ENCODE measurements around the gene ITM2C.

ITM2C gene

GRCh38 chr2:230872968-230873660, 8.4 kb downstream of the ITM2C start:
- no peak for TF ChIP-seq CTCF (IDR thresholded peaks at IDR 0.05; ENCODE audit: insufficient read depth, low read depth, low read length, missing control alignments)
- DNase-seq (ENCODE audit: low read depth): no peak
- H3K4me3 ChIP-seq (ENCODE audit: low read length): no peak overlapping the region

GRCh38 chr2:230873661-230874401, 9.1 kb downstream of the ITM2C start:
- H3K4me3 ChIP-seq (ENCODE audit: low read length): no peak overlapping the region
- DNase-seq (ENCODE audit: low read depth): no peak
- TF ChIP-seq CTCF (IDR thresholded peaks at IDR 0.05; ENCODE audit: insufficient read depth, low read depth, low read length, missing control alignments): no peak

- no peak for TF ChIP-seq CTCF (IDR thresholded peaks at IDR 0.05; ENCODE audit: insufficient read depth, low read depth, low read length, missing control alignments)
- H3K4me3 ChIP-seq (ENCODE audit: low read length): no peak overlapping the region
- no peak for DNase-seq (ENCODE audit: low read depth)
Observed at GRCh38 chr2:230874456-230874855, 9.7 kb downstream of the ITM2C start.

GRCh38 chr2:230874876-230875275, 10.1 kb downstream of the ITM2C start:
- no peak for TF ChIP-seq CTCF (IDR thresholded peaks at IDR 0.05; ENCODE audit: insufficient read depth, low read depth, low read length, missing control alignments)
- H3K4me3 ChIP-seq (ENCODE audit: low read length): no peak overlapping the region
- no peak for DNase-seq (ENCODE audit: low read depth)

- TF ChIP-seq CTCF (IDR thresholded peaks at IDR 0.05; ENCODE audit: insufficient read depth, low read depth, low read length, missing control alignments): no peak
- DNase-seq (ENCODE audit: low read depth): no peak
- no peak overlapping the region for H3K4me3 ChIP-seq (ENCODE audit: low read length)
Observed at GRCh38 chr2:230875347-230876315, 10.9 kb downstream of the ITM2C start.

GRCh38 chr2:230877116-230877758, 12.5 kb downstream of the ITM2C start:
- no peak overlapping the region for H3K4me3 ChIP-seq (ENCODE audit: low read length)
- no peak for TF ChIP-seq CTCF (IDR thresholded peaks at IDR 0.05; ENCODE audit: insufficient read depth, low read depth, low read length, missing control alignments)
- DNase-seq (ENCODE audit: low read depth): no peak

All from epithelial cell of esophagus (primary cell).